Epithelial cell of proximal tubule (primary cell): ENCODE measurements around the gene KRTAP27-1. TPM values are rescaled to one million over a fixed set of nuclear protein-coding genes. Genes with fewer than 3 reads are reported as not detected.

Experiments
- DNase-seq: peaks from one replicate; pipeline ENCODE4 v3.0.0-alpha.2; 2011; ENCODE audit warnings: low read depth
- H3K4me3 ChIP-seq: 2 replicates; pipeline ENCODE4 v1.5.1; 2011; ENCODE audit warnings: low read depth, mild to moderate bottlenecking, low read length
- total RNA-seq: library from RNA; depleted of rRNA; stranded (reverse); fragments of >200 nt; gene quantifications from 2 replicates; pipeline ENCODE4 v1.2.3, GENCODE V29; 2015
- TF ChIP-seq, protein P1 (sequence below): conservative IDR thresholded peaks from 2 replicates; pipeline ENCODE4 v1.5.1; 2012; ENCODE audit warnings: low read depth, mild to moderate bottlenecking, low read length

KRTAP27-1 gene
- total RNA-seq, 1 donor from 2014 or later, result not detected

- no peak within 1 kb of the TSS for H3K4me3 ChIP-seq
- TF ChIP-seq, protein P1, sequence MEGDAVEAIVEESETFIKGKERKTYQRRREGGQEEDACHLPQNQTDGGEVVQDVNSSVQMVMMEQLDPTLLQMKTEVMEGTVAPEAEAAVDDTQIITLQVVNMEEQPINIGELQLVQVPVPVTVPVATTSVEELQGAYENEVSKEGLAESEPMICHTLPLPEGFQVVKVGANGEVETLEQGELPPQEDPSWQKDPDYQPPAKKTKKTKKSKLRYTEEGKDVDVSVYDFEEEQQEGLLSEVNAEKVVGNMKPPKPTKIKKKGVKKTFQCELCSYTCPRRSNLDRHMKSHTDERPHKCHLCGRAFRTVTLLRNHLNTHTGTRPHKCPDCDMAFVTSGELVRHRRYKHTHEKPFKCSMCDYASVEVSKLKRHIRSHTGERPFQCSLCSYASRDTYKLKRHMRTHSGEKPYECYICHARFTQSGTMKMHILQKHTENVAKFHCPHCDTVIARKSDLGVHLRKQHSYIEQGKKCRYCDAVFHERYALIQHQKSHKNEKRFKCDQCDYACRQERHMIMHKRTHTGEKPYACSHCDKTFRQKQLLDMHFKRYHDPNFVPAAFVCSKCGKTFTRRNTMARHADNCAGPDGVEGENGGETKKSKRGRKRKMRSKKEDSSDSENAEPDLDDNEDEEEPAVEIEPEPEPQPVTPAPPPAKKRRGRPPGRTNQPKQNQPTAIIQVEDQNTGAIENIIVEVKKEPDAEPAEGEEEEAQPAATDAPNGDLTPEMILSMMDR, result no peak
- DNase-seq, result no peak
Observed at GRCh38 chr21:30289215-30289614, 48.3 kb downstream of the KRTAP27-1 start, which contains the start of gene KRTAP25-1. TSS of gene KRTAP25-1 (minus strand) at chr21:30289514. CDS start at chr21:30289490, 24 bp downstream.

Other genes starting within 250 kb of the KRTAP27-1 start
- not detected in 2 replicates for gene CLDN17, start 170.9 kb downstream of the KRTAP27-1 start, total RNA-seq
- gene CLDN8, start 121.6 kb downstream of the KRTAP27-1 start, total RNA-seq, result not detected in 2 replicates
- gene KRTAP24-1, start 54.7 kb downstream of the KRTAP27-1 start, total RNA-seq, result not detected in 2 replicates
- not detected in 2 replicates for gene KRTAP25-1, start 48.2 kb downstream of the KRTAP27-1 start, total RNA-seq
- not detected in 2 replicates for gene KRTAP26-1, start 17.4 kb downstream of the KRTAP27-1 start, total RNA-seq
- gene KRTAP23-1, start 10.9 kb upstream of the KRTAP27-1 start, total RNA-seq, result not detected in 2 replicates
- not detected in 2 replicates for gene KRTAP13-2, start 34.6 kb upstream of the KRTAP27-1 start, total RNA-seq
- not detected in 2 replicates for gene KRTAP13-1, start 58.3 kb upstream of the KRTAP27-1 start, total RNA-seq
- gene KRTAP13-3, start 88.2 kb upstream of the KRTAP27-1 start, total RNA-seq, result not detected in 2 replicates
- not detected in 2 replicates for gene KRTAP13-4, start 92.5 kb upstream of the KRTAP27-1 start, total RNA-seq
- gene KRTAP15-1, start 102.6 kb upstream of the KRTAP27-1 start, total RNA-seq, result not detected in 2 replicates
- not detected in 2 replicates for gene KRTAP19-1, start 142.7 kb upstream of the KRTAP27-1 start, total RNA-seq
- not detected in 2 replicates for gene KRTAP19-2, start 149.7 kb upstream of the KRTAP27-1 start, total RNA-seq
- not detected in 2 replicates for gene KRTAP19-3, start 154.3 kb upstream of the KRTAP27-1 start, total RNA-seq
- gene KRTAP19-4, start 159.5 kb upstream of the KRTAP27-1 start, total RNA-seq, result not detected in 2 replicates
- not detected in 2 replicates for gene KRTAP19-5, start 164.4 kb upstream of the KRTAP27-1 start, total RNA-seq
- not detected in 2 replicates for gene KRTAP19-6, start 204.2 kb upstream of the KRTAP27-1 start, total RNA-seq
- gene KRTAP19-7, start 223.6 kb upstream of the KRTAP27-1 start, total RNA-seq, result not detected in 2 replicates